Transverse colon (tissue), 4 donors: ENCODE data around the gene CERK. TPM values are rescaled to one million over a fixed set of nuclear protein-coding genes. Genes with fewer than 3 reads are reported as not detected.
A peak's percentile ranks its signal among the peaks of the same experiment; 100 is the strongest.

ENCODE experiments used
- DNase-seq: peaks from one replicate; pipeline ENCODE4 v3.0.0-alpha.2; 2019
- H3K27ac ChIP-seq, 4 donors: fragments of 200-600 bp; sonication (generic); 2 replicates each; pipeline ENCODE4 v1.5.1; 2016 to 2018; ENCODE audit warnings: inconsistent platforms in 4 of 4
- H3K27me3 ChIP-seq: fragments of 200-600 bp; sonication (generic); 2 replicates; pipeline ENCODE4 v1.5.1; 2017; ENCODE audit warnings: inconsistent platforms
- H3K36me3 ChIP-seq, 4 donors: fragments of 200-600 bp; sonication (generic); 2 replicates each; pipeline ENCODE4 v1.5.1; 2017 to 2019; ENCODE audit warnings: inconsistent platforms in 4 of 4
- H3K4me1 ChIP-seq, 4 donors: fragments of 200-600 bp; sonication (generic); 2 replicates each; pipeline ENCODE4 v1.5.1; 2017 to 2020; ENCODE audit warnings: inconsistent platforms in 4 of 4
- H3K4me3 ChIP-seq, 4 donors: fragments of 200-600 bp; sonication (generic); 1 replicate in 1 of 4; 2 replicates in 3 of 4; pipeline versions ENCODE4 v1.5.1 to v1.6.1; 2017 to 2019; ENCODE audit warnings: inconsistent platforms in 4 of 4
- H3K9me3 ChIP-seq, 2 donors: fragments of 200-600 bp; sonication (generic); 2 replicates each; pipeline ENCODE4 v1.5.1; 2017 to 2019; ENCODE audit warnings: inconsistent platforms in 2 of 2
- EP300 ChIP-seq: sonication (generic); formaldehyde crosslinking; IDR thresholded peaks from one replicate; pipeline ENCODE4 v1.6.1; 2017; ENCODE audit warnings: antibody characterized with exemption, low read depth
- POLR2A ChIP-seq: fragments of 450-650 bp; IDR thresholded peaks from one replicate; pipeline ENCODE4 v1.6.1; 2016; ENCODE audit warnings: antibody characterized with exemption, mild to moderate bottlenecking, moderate library complexity
- POLR2AphosphoS5 ChIP-seq, 3 donors: sonication (generic); formaldehyde crosslinking; IDR thresholded peaks; one replicate each; pipeline ENCODE4 v1.6.1; 2016; ENCODE audit warnings: antibody characterized with exemption in 3 of 3
- WGBS, 2 donors: methylation state at CpG; one replicate each; pipeline ENCODE4 v1.1.5; 2018; ENCODE audit warnings: low coverage in 1 of 2; 5-methylcytosine and 5-hydroxymethylcytosine counted together
- in situ Hi-C, 4 donors: fragments of 200-750 bp; cut with MboI; loops; one replicate each; pipeline versions ENCODE4 v1.15.0 to v1.15.1; 2017; ENCODE audit warnings: low sequenced_read_pairs in 3 of 4, low pct_ligation_motif_present in 1 of 4, low pct_unique_long_range_greater_than_20kb in 1 of 4
- intact Hi-C: fragments of 100-400 bp; cut with DNase I; formaldehyde crosslinking; loops from one replicate; pipeline ENCODE4 v1.15.1; 2023; ENCODE audit warnings: low total_unique reads
- total RNA-seq, 4 donors: library from RNA; depleted of rRNA; stranded (reverse); fragments of >200 nt; gene quantifications; one replicate each; pipeline ENCODE4 v1.1.0, GENCODE V29; 2016
- TF ChIP-seq, protein P1 (sequence below), 5 experiments: fragments of 200-600 bp in 3 of 5; fragments of 450-650 bp in 2 of 5; sonication (generic) in 3 of 5; IDR thresholded peaks; 1 replicate in 2 of 5; 2 replicates in 3 of 5; pipeline ENCODE4 v1.5.1; 2016 to 2017; ENCODE audit warnings: antibody characterized with exemption in 5 of 5, inconsistent platforms in 3 of 5, mild to moderate bottlenecking in 2 of 5, moderate library complexity in 1 of 5

CERK gene
- total RNA-seq, 4 donors from 2014 or later = 13.7 to 72.2 (median 63.5) TPM

- no peak for DNase-seq
- no peaks in the 10 kb centered on the region for H3K27me3 ChIP-seq
- no peak overlapping the region for H3K27ac ChIP-seq
- no peaks in the 10 kb centered on the region for H3K9me3 ChIP-seq
- TF ChIP-seq, protein P1, sequence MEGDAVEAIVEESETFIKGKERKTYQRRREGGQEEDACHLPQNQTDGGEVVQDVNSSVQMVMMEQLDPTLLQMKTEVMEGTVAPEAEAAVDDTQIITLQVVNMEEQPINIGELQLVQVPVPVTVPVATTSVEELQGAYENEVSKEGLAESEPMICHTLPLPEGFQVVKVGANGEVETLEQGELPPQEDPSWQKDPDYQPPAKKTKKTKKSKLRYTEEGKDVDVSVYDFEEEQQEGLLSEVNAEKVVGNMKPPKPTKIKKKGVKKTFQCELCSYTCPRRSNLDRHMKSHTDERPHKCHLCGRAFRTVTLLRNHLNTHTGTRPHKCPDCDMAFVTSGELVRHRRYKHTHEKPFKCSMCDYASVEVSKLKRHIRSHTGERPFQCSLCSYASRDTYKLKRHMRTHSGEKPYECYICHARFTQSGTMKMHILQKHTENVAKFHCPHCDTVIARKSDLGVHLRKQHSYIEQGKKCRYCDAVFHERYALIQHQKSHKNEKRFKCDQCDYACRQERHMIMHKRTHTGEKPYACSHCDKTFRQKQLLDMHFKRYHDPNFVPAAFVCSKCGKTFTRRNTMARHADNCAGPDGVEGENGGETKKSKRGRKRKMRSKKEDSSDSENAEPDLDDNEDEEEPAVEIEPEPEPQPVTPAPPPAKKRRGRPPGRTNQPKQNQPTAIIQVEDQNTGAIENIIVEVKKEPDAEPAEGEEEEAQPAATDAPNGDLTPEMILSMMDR (IDR thresholded peaks at IDR 0.05) = no peak
- TF ChIP-seq POLR2AphosphoS5 (IDR thresholded peaks at IDR 0.05) = no peak
- no peak for TF ChIP-seq POLR2A
- no peak for TF ChIP-seq EP300
- in situ Hi-C loops = loop anchor here in 1 of 4 donors (25.0 kb wide), 1 partner anchor 159 kb away; no protein-coding TSS in a partner anchor
- WGBS, 2 donors = 92% methylated on average over 16 of the region's 16 CpGs; no CpG with 5 or more reads in 1 of the 2 donors
- H3K36me3 ChIP-seq = peaks cover 0 to 30% (median 10%) of the 10 kb centered on the region in 4 donors
- peaks cover 0 to 8% (median 2%) of the 10 kb centered on the region in 4 donors for H3K4me1 ChIP-seq
- intact Hi-C loops = no loop called here
- H3K4me3 ChIP-seq = no peak overlapping the region
Observed at GRCh38 chr22:46721501-46722085, 16.5 kb downstream of the CERK start.

DNA sequence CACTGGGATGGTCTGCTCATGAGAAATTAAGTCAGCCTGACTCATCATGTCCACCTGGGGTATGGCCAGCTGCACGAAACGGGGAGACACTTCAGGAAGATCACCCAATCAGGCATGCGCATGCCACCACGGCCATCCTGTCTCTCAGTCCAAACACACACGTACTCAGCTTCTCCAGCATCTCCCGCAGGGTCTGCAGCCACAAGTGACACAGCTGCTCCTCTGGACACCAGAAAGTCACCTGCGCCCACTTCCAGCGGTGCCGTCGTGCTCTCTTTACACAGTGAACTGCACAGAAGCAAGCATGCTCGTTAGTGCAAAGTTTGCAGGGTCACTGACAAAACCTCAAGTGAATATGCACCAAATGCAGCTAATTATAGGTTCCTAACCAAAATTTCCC, 18.1 kb downstream of the CERK start:
- no peak for DNase-seq
- Histone ChIP-seq H3K36me3 (peaks cover 0 to 30% (median 10%) of the 10 kb centered on the region in 4 donors), H3K4me3 (no peak overlapping the region), H3K27ac (no peak overlapping the region), H3K9me3 (no peaks in the 10 kb centered on the region), H3K27me3 (no peaks in the 10 kb centered on the region), H3K4me1 (peaks cover 0 to under 1% (median 0%) of the 10 kb centered on the region in 4 donors)
- in situ Hi-C loops = loop anchor here in 1 of 4 donors (25.0 kb wide), 1 partner anchor 158 kb away; no protein-coding TSS in a partner anchor
- TF ChIP-seq POLR2AphosphoS5 (IDR thresholded peaks at IDR 0.05) = no peak
- no peak for TF ChIP-seq EP300
- TF ChIP-seq, protein P1 (IDR thresholded peaks at IDR 0.05) = no peak
- no peak for TF ChIP-seq POLR2A
- WGBS, 2 donors = 80 to 96% methylated on average over 1 to 11 of the region's 11 CpGs
- intact Hi-C loops = no loop called here

DNA sequence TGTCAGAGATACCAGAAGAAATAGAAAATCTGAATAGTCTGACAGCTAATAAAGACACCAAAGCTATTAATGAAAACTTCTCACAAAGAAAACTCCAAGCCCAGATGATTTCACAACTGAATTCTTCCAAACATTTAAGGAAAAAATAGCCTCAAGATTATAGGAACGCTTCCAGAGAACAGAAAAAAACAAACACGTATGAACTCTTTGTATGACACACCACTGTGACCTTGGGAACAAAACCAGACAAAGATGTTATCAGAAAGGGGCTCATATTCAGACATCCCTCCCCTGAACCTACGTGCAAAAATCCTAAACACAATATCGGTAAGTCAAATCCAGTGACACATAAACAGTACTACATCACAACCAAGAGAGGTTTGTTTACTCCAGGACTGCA, 23.5 kb downstream of the CERK start:
- H3K36me3 ChIP-seq = peaks cover 0 to 55% (median 24%) of the 10 kb centered on the region in 4 donors
- intact Hi-C loops = no loop called here
- in situ Hi-C loops = loop anchor here in 1 of 4 donors (25.0 kb wide), 1 partner anchor 152 kb away; no protein-coding TSS in a partner anchor

DNA sequence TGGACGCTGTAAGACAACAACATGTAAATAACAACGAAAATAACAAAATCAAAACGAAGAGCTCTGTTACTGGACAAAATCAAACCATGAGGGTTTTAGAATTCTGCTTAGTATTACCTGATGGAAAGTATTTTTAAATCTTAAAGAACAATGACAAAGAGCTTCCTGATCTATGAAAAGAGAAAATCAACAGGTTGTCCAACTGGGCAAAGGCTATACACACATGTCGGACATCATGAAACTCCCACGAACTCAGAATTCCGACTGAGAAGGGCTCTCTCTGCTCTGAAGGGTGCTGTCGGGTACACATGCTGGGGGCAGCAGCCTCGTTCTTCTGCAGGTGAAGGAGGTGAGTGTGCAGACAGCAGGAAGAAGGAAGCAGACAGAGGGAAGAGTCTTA, 25.8 kb downstream of the CERK start:
- H3K9me3 ChIP-seq = no peaks in the 10 kb centered on the region
- no peak overlapping the region for H3K27ac ChIP-seq
- H3K36me3 ChIP-seq = peaks cover 0 to 52% (median 23%) of the 10 kb centered on the region in 4 donors
- TF ChIP-seq POLR2AphosphoS5 (IDR thresholded peaks at IDR 0.05) (no peak), EP300 (no peak), POLR2A (no peak)
- TF ChIP-seq, protein P1 (IDR thresholded peaks at IDR 0.05) = no peak
- DNase-seq = no peak
- H3K4me1 ChIP-seq = peaks cover 0 to 9% (median 0%) of the 10 kb centered on the region in 4 donors
- H3K27me3 ChIP-seq = no peaks in the 10 kb centered on the region
- in situ Hi-C loops = loop anchor here in 1 of 4 donors (25.0 kb wide), 1 partner anchor 150 kb away; no protein-coding TSS in a partner anchor
- no peak overlapping the region for H3K4me3 ChIP-seq
- intact Hi-C loops = no loop called here
- 90 to 92% methylated on average over 8 of the region's 8 CpGs for WGBS, 2 donors

More for the DNA sequence above, 23.5 kb downstream of the CERK start:
- Histone ChIP-seq H3K9me3 (no peaks in the 10 kb centered on the region), H3K27me3 (no peaks in the 10 kb centered on the region), H3K4me3 (no peak overlapping the region), H3K4me1 (peaks cover 0 to 9% (median 0%) of the 10 kb centered on the region in 4 donors), H3K27ac (peak overlapping the region in 1 of 4 donors; percentile 23)
- TF ChIP-seq POLR2A = no peak
- no peak for TF ChIP-seq EP300
- TF ChIP-seq, protein P1 (IDR thresholded peaks at IDR 0.05) = no peak
- TF ChIP-seq POLR2AphosphoS5 (IDR thresholded peaks at IDR 0.05) = no peak
- DNase-seq = no peak
- WGBS, 2 donors = 61 to 74% methylated on average over 4 of the region's 4 CpGs
